Trophoblast cell (in vitro differentiated cells and primary cell): ENCODE data around the gene PRPSAP1.

Source experiments
- DNase-seq, 2 donors: peaks; one replicate each; pipeline ENCODE4 v3.0.0-alpha.2; 2016
- H2AFZ ChIP-seq: 2 replicates; pipeline ENCODE4 v1.6.1; 2013; ENCODE audit warnings: low read length, moderate library complexity, mild to moderate bottlenecking; ENCODE audit not compliant: insufficient read depth, poor library complexity
- H2AK5ac ChIP-seq: 2 replicates; pipeline ENCODE4 v1.6.1; 2013; ENCODE audit warnings: mild to moderate bottlenecking, low read length
- H2BK120ac ChIP-seq: 2 replicates; pipeline ENCODE4 v1.6.1; 2013; ENCODE audit warnings: low read length, mild to moderate bottlenecking, moderate library complexity; ENCODE audit not compliant: insufficient read depth, poor library complexity
- H2BK12ac ChIP-seq: 2 replicates; pipeline ENCODE4 v1.6.1; 2013; ENCODE audit warnings: mild to moderate bottlenecking, low read length, moderate library complexity
- H2BK5ac ChIP-seq: 2 replicates; pipeline ENCODE4 v1.6.1; 2013; ENCODE audit warnings: low read length, low read depth, moderate library complexity, mild to moderate bottlenecking; ENCODE audit not compliant: poor library complexity
- H3K14ac ChIP-seq: 2 replicates; pipeline ENCODE4 v1.6.1; 2013; ENCODE audit warnings: mild to moderate bottlenecking, low read length
- H3K18ac ChIP-seq: 2 replicates; pipeline ENCODE4 v1.6.1; 2013; ENCODE audit warnings: mild to moderate bottlenecking, low read length
- H3K23ac ChIP-seq: 2 replicates; pipeline ENCODE4 v1.6.1; 2013; ENCODE audit warnings: low read length
- H3K27ac ChIP-seq: 2 replicates; pipeline ENCODE4 v1.5.1; 2013; ENCODE audit warnings: low read depth, mild to moderate bottlenecking, inconsistent platforms, low read length, moderate library complexity
- H3K27me3 ChIP-seq: 2 replicates; pipeline ENCODE4 v1.6.1; 2013; ENCODE audit warnings: inconsistent platforms, mild to moderate bottlenecking, low read length, moderate library complexity; ENCODE audit not compliant: insufficient read depth
- H3K36me3 ChIP-seq, 2 experiments: 1 replicate in 1 of 2; 2 replicates in 1 of 2; pipeline ENCODE4 v1.6.1; 2013; ENCODE audit warnings: low read length in 2 of 2, mild to moderate bottlenecking in 2 of 2, moderate library complexity in 1 of 2; ENCODE audit not compliant: insufficient read depth in 2 of 2, control insufficient read depth in 1 of 2
- H3K4ac ChIP-seq: 2 replicates; pipeline ENCODE4 v1.6.1; 2013; ENCODE audit warnings: low read depth, mild to moderate bottlenecking, low read length, moderate library complexity
- H3K4me1 ChIP-seq, 2 experiments: 1 replicate in 1 of 2; 2 replicates in 1 of 2; pipeline ENCODE4 v1.6.1; 2013; ENCODE audit warnings: low read length in 2 of 2, mild to moderate bottlenecking in 2 of 2, moderate library complexity in 1 of 2; ENCODE audit not compliant: insufficient read depth in 2 of 2, control insufficient read depth in 1 of 2
- H3K4me2 ChIP-seq: 2 replicates; pipeline ENCODE4 v1.6.1; 2013; ENCODE audit warnings: inconsistent platforms, mild to moderate bottlenecking, low read length, moderate library complexity
- H3K4me3 ChIP-seq: 2 replicates; pipeline ENCODE4 v1.5.1; 2013; ENCODE audit warnings: mild to moderate bottlenecking, low read depth, low read length, inconsistent platforms
- H3K79me1 ChIP-seq: one replicate; pipeline ENCODE4 v1.6.1; 2013; ENCODE audit warnings: low read length
- H3K79me2 ChIP-seq: 2 replicates; pipeline ENCODE4 v1.6.1; 2013; ENCODE audit warnings: low read length, mild to moderate bottlenecking; ENCODE audit not compliant: control insufficient read depth, insufficient read depth, poor library complexity
- H3K9ac ChIP-seq: 2 replicates; pipeline ENCODE4 v1.6.1; 2013; ENCODE audit warnings: mild to moderate bottlenecking, low read length
- H3K9me3 ChIP-seq: 2 replicates; pipeline ENCODE4 v1.6.1; 2013; ENCODE audit warnings: low read depth, mild to moderate bottlenecking, control low read depth, inconsistent platforms, low read length; ENCODE audit not compliant: insufficient read depth
- H4K12ac ChIP-seq: 2 replicates; pipeline ENCODE4 v1.6.1; 2013; ENCODE audit warnings: low read depth, mild to moderate bottlenecking, low read length, moderate library complexity
- H4K8ac ChIP-seq: 2 replicates; pipeline ENCODE4 v1.6.1; 2013; ENCODE audit warnings: low read depth, mild to moderate bottlenecking, low read length, moderate library complexity
- H4K91ac ChIP-seq: one replicate; pipeline ENCODE4 v1.6.1; 2013; ENCODE audit warnings: low read depth, mild to moderate bottlenecking, low read length, moderate library complexity
- WGBS: extraction: QIAGEN DNeasy Blood & Tissue Kit; methylation state at CpG from one replicate; pipeline ENCODE4 v1.1.7; 2013; ENCODE audit warnings: missing lambda C conversion rate; ENCODE audit not compliant: insufficient read length, insufficient coverage; ENCODE audit errors: extremely low coverage; 5-methylcytosine and 5-hydroxymethylcytosine counted together

PRPSAP1 gene

DNA sequence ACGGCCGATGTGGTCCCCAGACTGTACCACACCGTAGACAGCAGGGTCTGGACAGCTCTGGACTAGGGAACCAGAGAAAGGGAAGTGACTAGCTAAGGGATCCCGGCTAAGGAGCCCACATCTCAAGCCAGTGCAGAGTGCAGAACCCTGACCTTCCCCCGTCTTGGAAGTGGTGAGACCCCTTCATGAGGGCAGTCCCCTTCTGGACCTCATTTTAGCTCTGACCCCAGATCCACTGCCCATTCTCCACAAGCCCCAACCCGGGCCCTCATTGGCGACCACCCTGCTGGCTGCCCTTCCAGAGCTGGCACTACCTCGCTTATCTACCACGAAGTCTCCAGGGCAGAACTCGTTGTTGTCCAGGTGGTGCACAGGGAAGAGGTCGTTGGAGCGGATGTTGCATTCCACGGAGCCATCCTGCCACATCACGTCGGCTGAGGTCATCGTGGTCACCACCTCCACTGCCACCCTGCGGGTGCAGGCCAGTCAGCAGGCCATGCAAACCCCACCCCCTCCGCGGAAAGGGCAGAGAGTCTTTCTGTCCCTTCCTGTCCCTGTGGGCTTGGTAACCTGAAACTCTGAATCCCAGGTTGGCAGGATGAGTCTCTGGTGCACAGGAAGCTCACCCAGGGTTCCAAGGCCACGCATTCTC is 44.9 kb upstream of the PRPSAP1 start:
- no peaks in the 10 kb centered on the region for H3K79me2 ChIP-seq
- no peak overlapping the region for H3K14ac ChIP-seq
- H3K23ac ChIP-seq: no peak overlapping the region
- no peak overlapping the region for H3K4ac ChIP-seq
- no peak overlapping the region for H3K27ac ChIP-seq
- peaks cover 0 to 3% of the 10 kb centered on the region in 2 experiments for H3K4me1 ChIP-seq
- no peaks in the 10 kb centered on the region for H3K79me1 ChIP-seq
- H4K8ac ChIP-seq: no peak overlapping the region
- no CpG with 5 or more reads among the region's 20 CpGs for WGBS
- H2BK120ac ChIP-seq: no peak overlapping the region
- H3K36me3 ChIP-seq: peaks cover 68 to 73% of the 10 kb centered on the region in 2 experiments
- H3K4me3 ChIP-seq: no peak overlapping the region
- no peak overlapping the region for H2BK12ac ChIP-seq
- no peak overlapping the region for H3K18ac ChIP-seq
- DNase-seq: no peak
- no peak overlapping the region for H4K12ac ChIP-seq
- H3K9me3 ChIP-seq: peaks cover 5% of the 10 kb centered on the region
- no peak overlapping the region for H2AK5ac ChIP-seq
- no peak overlapping the region for H2AFZ ChIP-seq
- H3K27me3 ChIP-seq: no peaks in the 10 kb centered on the region
- no peak overlapping the region for H3K4me2 ChIP-seq
- H4K91ac ChIP-seq: no peak overlapping the region
- no peak overlapping the region for H2BK5ac ChIP-seq
- no peak overlapping the region for H3K9ac ChIP-seq

DNA sequence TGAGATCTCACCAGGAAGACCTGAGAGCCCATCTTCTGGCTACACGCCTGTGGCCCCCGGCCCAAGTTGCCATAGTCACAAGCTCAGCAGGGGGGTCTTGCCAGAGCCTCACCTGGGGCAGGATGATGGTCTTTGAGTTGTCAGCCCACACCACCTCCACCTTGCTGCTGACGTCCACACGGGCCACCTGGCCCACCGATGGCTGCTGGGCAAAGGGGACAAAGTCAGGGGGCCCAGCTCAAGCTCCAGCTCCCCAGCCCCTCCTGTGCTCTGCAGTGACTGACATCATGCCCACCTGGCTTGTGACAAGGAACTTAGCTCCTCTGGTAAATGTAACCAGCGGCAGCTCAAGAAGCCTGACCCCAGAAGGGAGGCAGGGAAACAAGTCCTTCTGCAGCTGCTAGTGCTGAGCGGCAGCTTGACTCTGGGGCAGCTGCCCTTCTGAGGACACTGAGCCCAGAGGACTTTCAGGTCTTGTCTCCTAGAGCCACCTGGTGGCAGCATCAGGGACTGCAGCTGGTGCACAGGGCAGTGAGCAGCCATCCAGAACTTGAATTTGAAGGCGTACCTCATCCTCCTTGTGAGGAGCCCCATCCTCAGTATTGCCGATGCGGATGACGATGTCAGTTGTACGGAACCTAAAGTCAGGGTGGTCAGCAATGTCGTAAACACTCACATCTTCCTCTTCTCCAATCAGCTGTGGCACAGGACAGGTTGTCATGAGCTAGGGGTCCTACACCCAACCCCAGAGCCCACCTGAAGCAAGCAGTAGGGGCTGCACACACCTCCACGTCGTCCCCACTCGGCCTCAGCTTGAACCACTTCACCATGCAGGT is 44.2 kb upstream of the PRPSAP1 start:
- no peak overlapping the region for H2AK5ac ChIP-seq
- H2AFZ ChIP-seq: no peak overlapping the region
- peaks cover 5% of the 10 kb centered on the region for H3K9me3 ChIP-seq
- no peak overlapping the region for H3K18ac ChIP-seq
- no peak overlapping the region for H2BK120ac ChIP-seq
- peaks cover 0 to 3% of the 10 kb centered on the region in 2 experiments for H3K4me1 ChIP-seq
- whole genome bisulfite sequencing: no CpG with 5 or more reads among the region's 16 CpGs
- H3K36me3 ChIP-seq: peaks cover 70 to 72% of the 10 kb centered on the region in 2 experiments
- H3K79me2 ChIP-seq: no peaks in the 10 kb centered on the region
- H2BK12ac ChIP-seq: no peak overlapping the region
- no peak overlapping the region for H3K4me2 ChIP-seq
- no peak overlapping the region for H3K23ac ChIP-seq
- peak; percentile 86 to 97 for DNase-seq
- H3K79me1 ChIP-seq: no peaks in the 10 kb centered on the region
- no peaks in the 10 kb centered on the region for H3K27me3 ChIP-seq
- H3K9ac ChIP-seq: no peak overlapping the region
- no peak overlapping the region for H4K12ac ChIP-seq
- no peak overlapping the region for H3K14ac ChIP-seq
- no peak overlapping the region for H3K4ac ChIP-seq
- no peak overlapping the region for H4K8ac ChIP-seq
- H4K91ac ChIP-seq: no peak overlapping the region
- H2BK5ac ChIP-seq: no peak overlapping the region
- no peak overlapping the region for H3K27ac ChIP-seq
- no peak overlapping the region for H3K4me3 ChIP-seq

DNA sequence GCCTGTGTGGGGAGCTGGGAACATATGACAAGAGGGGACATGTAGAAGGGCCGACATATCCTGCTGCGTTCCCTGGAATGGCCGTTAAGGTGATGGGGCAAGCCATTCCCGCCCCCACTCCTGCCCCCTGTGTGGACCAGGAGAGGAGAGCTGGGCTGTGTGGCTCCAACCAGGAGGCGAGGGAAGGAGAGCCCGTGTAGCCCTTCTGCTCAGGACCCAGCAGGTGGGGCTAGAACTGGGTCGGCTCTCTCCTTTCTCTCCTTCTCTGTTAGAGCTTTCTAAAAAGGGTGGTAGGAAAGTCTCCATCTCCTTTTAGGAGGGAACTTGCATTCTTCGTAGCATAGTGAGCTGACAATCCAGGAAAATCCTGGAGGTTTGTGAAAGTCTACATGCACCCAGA is 43.5 kb upstream of the PRPSAP1 start:
- H4K91ac ChIP-seq: no peak overlapping the region
- no peaks in the 10 kb centered on the region for H3K79me1 ChIP-seq
- no peak overlapping the region for H3K4ac ChIP-seq
- H4K8ac ChIP-seq: no peak overlapping the region
- no peak overlapping the region for H2BK120ac ChIP-seq
- H3K27me3 ChIP-seq: no peaks in the 10 kb centered on the region
- no peak overlapping the region for H2BK12ac ChIP-seq
- H3K18ac ChIP-seq: no peak overlapping the region
- DNase-seq: no peak
- no peaks in the 10 kb centered on the region for H3K79me2 ChIP-seq
- H2BK5ac ChIP-seq: no peak overlapping the region
- H2AFZ ChIP-seq: no peak overlapping the region
- no peak overlapping the region for H3K4me2 ChIP-seq
- H3K4me3 ChIP-seq: no peak overlapping the region
- H4K12ac ChIP-seq: no peak overlapping the region
- H3K4me1 ChIP-seq: peaks cover 0 to 3% of the 10 kb centered on the region in 2 experiments
- no peak overlapping the region for H3K27ac ChIP-seq
- H3K36me3 ChIP-seq: peaks cover 63 to 65% of the 10 kb centered on the region in 2 experiments
- H3K14ac ChIP-seq: no peak overlapping the region
- H3K9me3 ChIP-seq: peaks cover 5% of the 10 kb centered on the region
- H2AK5ac ChIP-seq: no peak overlapping the region
- H3K9ac ChIP-seq: no peak overlapping the region
- no peak overlapping the region for H3K23ac ChIP-seq
- WGBS: no CpG with 5 or more reads among the region's 8 CpGs

DNA sequence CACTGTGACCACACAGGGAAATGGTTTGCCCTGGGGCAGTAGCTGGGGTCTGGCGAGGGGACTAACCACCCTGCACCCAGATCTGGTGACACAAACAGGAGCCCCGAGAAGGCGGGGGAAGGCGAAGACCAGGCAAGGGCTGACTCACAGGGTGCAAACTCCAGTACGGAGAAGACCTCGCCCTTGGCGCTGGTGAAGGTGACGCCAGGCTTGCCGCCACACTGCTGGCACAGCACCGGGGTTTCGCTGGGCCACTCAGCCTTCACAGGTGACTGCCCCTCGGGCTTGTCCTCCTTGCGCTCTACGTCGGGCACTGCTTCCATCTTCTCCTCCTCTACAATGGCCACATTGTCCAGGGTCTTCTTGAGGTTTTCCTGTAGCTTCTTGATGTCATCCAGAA is 42.3 kb upstream of the PRPSAP1 start:
- no peak for DNase-seq
- H3K79me2 ChIP-seq: no peaks in the 10 kb centered on the region
- no peak overlapping the region for H3K27ac ChIP-seq
- H3K4ac ChIP-seq: no peak overlapping the region
- no peak overlapping the region for H3K14ac ChIP-seq
- H2AFZ ChIP-seq: no peak overlapping the region
- no CpG with 5 or more reads among the region's 15 CpGs for WGBS
- no peak overlapping the region for H3K18ac ChIP-seq
- H2BK12ac ChIP-seq: no peak overlapping the region
- H4K8ac ChIP-seq: no peak overlapping the region
- peaks cover 6% of the 10 kb centered on the region for H3K9me3 ChIP-seq
- no peak overlapping the region for H2BK120ac ChIP-seq
- H2BK5ac ChIP-seq: no peak overlapping the region
- H3K23ac ChIP-seq: no peak overlapping the region
- H3K4me2 ChIP-seq: no peak overlapping the region
- no peak overlapping the region for H4K12ac ChIP-seq
- no peak overlapping the region for H3K9ac ChIP-seq
- peaks cover 0 to 3% of the 10 kb centered on the region in 2 experiments for H3K4me1 ChIP-seq
- H3K79me1 ChIP-seq: no peaks in the 10 kb centered on the region
- no peaks in the 10 kb centered on the region for H3K27me3 ChIP-seq
- H4K91ac ChIP-seq: no peak overlapping the region
- peaks cover 65 to 67% of the 10 kb centered on the region in 2 experiments for H3K36me3 ChIP-seq
- H2AK5ac ChIP-seq: no peak overlapping the region
- H3K4me3 ChIP-seq: no peak overlapping the region
